HG03108 (cell line): ENCODE results near the gene RAB22A.

Experiments used
- ATAC-seq: cut with Tn5 transposase; IDR thresholded peaks from one replicate; pipeline ENCODE4 v1.9.1; 2021; ENCODE audit warnings: moderate library complexity; ENCODE audit not compliant: unreplicated experiment

Gene RAB22A

DNA sequence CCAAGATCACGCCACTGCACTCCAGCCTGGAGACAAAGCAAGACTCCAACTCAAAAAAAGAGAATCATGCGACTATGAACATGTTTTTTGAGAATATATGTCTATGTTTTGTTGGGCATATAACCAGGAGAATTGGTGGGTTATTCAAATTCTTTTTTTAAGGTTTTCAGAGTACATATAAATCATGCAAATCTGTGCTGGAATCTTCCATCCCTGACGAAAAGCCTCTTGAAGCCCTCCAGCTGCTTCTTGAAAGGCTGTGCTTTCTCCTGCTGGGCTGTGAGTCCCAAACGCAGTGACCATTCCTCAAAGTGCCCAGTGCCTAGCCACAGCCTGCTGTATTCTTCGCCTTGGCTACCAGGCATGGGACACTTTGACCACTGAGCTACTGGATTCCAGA, 9.2 kb upstream of the RAB22A start:
- no peak for ATAC-seq

GRCh38 chr20:58303547-58303946, 6.0 kb upstream of the RAB22A start:
- ATAC-seq = no peak

- ATAC-seq = no peak
These were observed 4.5 kb upstream of the RAB22A start for GRCh38 chr20:58305061-58305460.

- ATAC-seq = no peak
These were observed 2.9 kb upstream of the RAB22A start for GRCh38 chr20:58306421-58307261.

- no peak for ATAC-seq
These were observed 2.2 kb upstream of the RAB22A start for GRCh38 chr20:58307270-58307669.

DNA sequence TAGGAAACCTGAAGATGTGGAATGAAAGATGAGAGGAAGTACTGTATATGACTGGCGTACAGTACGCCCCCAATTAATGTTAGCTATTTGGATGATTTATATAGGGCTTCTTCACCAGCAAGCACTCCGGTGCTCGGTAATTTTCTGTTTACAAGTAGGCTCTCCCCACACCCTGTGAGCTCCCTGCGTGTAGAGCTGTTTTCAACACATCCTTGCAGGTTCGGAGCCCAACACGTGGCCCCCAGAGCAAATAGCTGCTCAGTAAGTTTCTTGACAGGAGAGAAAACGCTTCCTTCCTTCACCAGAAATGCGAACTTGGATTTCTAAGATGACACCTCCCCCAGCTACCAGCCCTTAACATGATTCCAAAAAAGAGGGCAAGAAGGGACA, 1.2 kb upstream of the RAB22A start:
- no peak for ATAC-seq

GRCh38 chr20:58308680-58309527, 611 bp upstream of the RAB22A start:
- ATAC-seq = peak; percentile 39

- ATAC-seq = no peak
These were observed 822 bp downstream of the RAB22A start for GRCh38 chr20:58310291-58310782.

DNA sequence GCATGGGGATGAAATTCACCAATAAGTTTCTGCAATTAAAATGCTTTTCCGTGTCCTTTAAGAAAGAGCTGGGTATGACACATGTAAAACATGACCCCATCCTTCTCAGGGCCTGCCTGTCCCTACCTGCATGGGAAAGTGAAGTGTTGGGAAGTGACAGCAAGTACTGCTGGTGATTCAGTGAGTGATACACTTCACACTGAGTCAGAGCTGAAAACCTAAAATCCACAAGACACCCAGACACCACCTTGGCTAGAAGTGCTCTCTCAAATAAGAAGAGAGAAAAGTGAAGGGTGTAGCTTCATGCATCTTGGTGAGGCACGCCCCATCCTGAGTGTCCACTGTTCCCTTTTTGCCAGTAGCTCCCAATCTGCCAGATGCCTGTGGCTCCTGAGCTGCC, 3.3 kb downstream of the RAB22A start:
- ATAC-seq = no peak

- no peak for ATAC-seq
These were observed 3.9 kb downstream of the RAB22A start for GRCh38 chr20:58313396-58313795.

- no peak for ATAC-seq
These were observed 11.7 kb downstream of the RAB22A start for GRCh38 chr20:58321205-58321604.

DNA sequence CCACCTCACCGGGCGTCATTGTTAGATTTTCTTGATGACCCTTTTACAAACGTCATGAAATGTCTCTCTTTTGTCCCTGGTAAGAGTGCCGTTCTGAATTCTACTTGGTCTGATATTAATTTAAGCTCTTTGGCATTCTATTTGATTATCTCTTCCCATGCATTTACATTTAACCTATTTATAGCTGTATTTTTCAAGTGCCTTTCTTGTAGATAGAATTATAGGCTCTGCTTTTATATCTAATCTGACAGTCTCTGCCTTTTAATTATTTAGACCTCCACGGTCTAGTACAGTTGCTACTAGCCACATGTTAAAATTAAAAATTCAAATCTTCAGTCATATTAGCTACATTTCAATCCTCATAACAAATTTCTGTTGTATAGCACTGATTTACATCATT, 12.6 kb downstream of the RAB22A start:
- ATAC-seq = no peak

DNA sequence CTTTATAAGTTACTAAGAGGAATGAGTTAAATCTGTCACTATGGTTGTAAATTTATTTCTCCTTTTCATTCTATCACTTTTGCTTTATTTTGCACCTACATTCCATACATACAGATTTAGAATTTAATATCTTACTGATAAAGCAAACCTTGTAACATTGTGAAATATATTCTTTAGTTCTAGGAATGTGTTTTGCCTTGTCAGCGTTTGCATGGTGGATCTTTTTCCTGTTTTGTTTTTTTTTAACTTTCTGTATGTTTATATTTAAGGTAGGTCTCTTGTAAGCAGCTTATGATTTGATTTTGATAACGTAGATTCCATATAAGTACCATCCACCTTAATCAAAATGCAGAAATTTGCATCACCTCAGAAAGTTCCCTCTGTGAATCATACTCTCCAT, 16.4 kb downstream of the RAB22A start:
- ATAC-seq = no peak

- ATAC-seq = no peak
These were observed 17.7 kb downstream of the RAB22A start for GRCh38 chr20:58327211-58327610.

DNA sequence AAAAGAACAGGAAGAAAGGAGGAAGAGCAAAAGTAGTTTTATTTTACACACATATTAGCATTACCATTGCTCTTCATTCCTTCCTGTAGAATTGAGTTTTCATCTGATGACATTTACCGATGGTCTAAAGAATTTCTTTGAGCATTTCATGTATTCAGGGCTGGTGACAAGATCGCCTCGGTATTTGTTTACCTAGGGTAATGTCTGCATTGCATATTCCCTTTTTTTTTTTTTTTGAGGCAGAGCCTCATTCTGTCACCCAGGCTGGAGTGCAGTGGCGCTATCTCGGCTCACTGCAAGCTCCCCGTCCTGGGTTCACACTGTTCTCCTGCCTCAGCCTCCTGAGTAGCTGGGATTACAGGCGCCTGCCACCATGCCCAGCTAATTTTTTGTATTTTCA, 19.3 kb downstream of the RAB22A start:
- ATAC-seq = no peak

DNA sequence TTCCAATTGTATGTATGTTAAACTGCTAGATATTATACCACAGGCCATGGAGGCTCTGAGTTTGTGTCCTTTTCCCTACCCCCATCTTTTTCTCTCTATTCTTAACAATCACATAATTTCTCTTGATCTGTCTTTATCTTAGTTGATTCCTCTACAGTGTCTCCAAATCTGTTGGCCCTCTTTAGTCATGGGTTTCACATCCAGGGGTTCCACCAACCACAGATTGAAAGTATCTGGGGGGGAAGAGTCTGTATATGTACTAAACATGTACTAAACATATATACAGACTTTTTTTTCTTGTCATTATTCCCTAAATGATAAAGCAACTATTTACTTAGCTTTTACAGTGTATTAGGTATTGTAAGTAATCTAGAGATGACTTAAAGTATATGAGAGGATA, 20.2 kb downstream of the RAB22A start:
- no peak for ATAC-seq

DNA sequence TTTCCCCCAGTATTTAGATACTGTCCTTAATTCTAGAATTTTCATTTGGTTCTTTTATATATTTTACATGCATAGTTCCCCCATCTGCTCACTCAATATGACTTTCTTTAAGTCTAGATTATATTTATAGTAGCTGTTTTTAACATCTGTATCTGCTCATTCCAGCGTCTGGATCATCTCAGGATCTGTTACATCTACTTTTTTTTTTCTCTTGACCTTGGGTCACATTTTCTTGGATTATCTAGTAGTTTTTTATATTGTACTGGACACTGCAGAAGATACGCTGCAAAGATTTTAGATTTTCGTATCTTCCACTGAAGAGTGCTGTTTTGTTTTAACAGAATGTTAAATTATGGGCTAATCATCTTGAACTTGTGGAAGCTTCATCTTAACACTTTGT, 20.7 kb downstream of the RAB22A start:
- ATAC-seq = no peak

- no peak for ATAC-seq
These were observed 21.2 kb downstream of the RAB22A start for GRCh38 chr20:58330687-58331086.

GRCh38 chr20:58331961-58332551, 22.5 kb downstream of the RAB22A start:
- ATAC-seq = no peak

GRCh38 chr20:58339741-58340140, 30.2 kb downstream of the RAB22A start:
- ATAC-seq = no peak

DNA sequence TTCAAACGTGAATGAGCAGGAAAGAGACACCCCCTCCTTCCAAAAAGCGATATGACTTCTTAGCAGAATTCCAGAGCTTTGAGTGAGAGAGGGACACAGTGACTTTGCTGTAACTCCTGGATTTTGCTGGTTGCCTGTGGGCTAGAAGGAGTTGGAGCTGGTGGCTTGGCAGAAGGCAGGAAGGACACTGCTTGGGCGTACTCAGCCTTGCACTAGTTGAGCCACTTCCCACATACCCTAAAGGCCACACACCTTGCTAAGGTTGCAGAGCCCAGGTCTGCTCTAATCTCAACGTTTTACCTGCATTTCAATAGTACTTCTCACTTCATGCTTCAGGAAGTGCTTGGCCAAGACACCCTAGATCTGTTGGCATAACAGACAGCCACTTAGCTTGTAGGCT, 30.6 kb downstream of the RAB22A start:
- no peak for ATAC-seq

DNA sequence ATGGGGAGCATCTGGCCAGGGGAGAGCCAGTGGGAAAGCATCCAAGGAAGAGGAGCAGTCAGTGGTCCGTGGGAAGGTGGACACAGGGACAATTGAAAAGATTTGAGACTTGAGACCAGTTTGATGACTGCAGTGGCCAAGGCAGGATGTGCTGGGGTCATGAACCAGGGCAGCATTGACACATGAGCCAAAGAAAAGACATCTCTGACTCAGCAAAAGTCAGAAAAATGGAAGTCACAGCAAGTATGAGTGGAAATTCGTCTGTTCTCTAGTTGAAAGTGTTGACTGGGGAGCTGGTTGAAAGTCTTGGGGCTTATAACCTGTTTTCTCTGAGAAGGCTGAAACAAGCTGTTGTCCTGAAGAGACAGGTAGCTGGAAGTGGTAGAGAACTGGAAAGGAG, 31.3 kb downstream of the RAB22A start:
- no peak for ATAC-seq
